ENCODE measurements around the gene HTR1D.

Gene HTR1D

DNA sequence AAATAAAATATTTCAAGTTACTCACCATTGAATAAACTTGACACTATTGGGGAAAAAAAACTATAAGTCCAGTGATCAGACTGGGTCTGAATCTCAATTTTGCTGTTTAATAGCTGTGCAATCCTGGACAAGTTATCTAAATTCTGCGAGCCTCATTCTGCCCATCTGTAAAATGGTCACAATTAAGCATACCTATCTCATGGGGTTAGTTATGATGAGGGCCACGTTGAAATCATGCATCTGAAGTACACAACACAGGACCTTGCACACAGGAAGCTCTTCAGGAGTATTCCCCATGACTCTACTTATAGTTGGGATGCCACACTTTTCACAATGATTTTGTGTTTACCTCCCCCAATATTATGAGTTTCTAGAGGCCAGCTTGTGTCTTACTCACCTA is 3.8 kb upstream of the HTR1D start:
- H3K27ac ChIP-seq (ENCODE audit: low read length): no peak overlapping the region
- no peak for DNase-seq (ENCODE audit: low read depth, low spot score)
- no peaks in the 10 kb centered on the region for H3K9me3 ChIP-seq (ENCODE audit: control insufficient read depth, insufficient read depth, low read length)
- no peaks in the 10 kb centered on the region for H3K36me3 ChIP-seq (ENCODE audit: control insufficient read depth, insufficient read depth, low read length)
- WGBS (ENCODE audit: insufficient coverage, insufficient read length): no CpG with 5 or more reads among the region's 2 CpGs
- peaks cover under 1% of the 10 kb centered on the region; the same call in 1 of the 2 replicates for H3K4me1 ChIP-seq (ENCODE audit: control insufficient read depth, insufficient read depth, low read length)
- no peak overlapping the region for H3K4me3 ChIP-seq (ENCODE audit: low read length)
- H3K27me3 ChIP-seq (ENCODE audit: control insufficient read depth, insufficient read depth, low read length): no peaks in the 10 kb centered on the region

DNA sequence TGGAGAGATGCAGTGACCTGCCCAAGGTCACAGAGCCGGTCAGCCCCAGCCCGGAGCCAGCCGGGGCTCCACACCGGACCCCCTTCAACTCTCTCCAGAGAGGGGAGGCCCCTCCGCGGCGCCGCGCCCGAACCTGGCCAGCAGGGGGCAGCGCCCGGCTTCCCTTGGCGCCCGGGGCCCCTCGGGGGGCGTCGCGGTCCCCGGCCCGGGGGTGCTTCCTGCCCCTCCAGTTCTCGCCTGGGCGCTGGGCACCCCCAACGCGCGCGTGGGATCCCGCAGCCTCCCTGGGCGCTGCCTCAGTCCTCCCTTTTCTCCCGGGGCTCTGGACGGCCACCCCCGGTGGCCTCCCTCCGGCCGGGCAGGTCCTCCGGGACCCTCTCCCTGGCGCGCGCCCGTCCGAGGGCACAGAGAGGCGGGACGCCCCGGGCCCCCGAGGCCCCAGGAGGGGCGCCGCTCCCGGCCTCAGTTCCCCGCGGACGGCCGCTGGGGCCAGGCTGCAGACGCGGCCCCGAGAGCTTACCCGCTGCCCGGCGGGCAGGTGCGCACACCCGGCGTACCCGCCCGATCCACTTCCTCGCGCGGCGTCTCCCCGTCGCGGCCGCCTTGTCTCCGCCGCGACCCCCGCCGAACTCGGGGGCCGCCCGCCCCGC is 406 bp downstream of the HTR1D start:
- H3K9me3 ChIP-seq (ENCODE audit: control insufficient read depth, insufficient read depth, low read length): no peaks in the 10 kb centered on the region
- peaks cover 4% of the 10 kb centered on the region; the same call in 1 of the 2 replicates for H3K4me1 ChIP-seq (ENCODE audit: control insufficient read depth, insufficient read depth, low read length)
- no peak overlapping the region for H3K27ac ChIP-seq (ENCODE audit: low read length)
- no peaks in the 10 kb centered on the region for H3K27me3 ChIP-seq (ENCODE audit: control insufficient read depth, insufficient read depth, low read length)
- H3K4me3 ChIP-seq (ENCODE audit: low read length): peak overlapping the region; percentile 84
- H3K36me3 ChIP-seq (ENCODE audit: control insufficient read depth, insufficient read depth, low read length): no peaks in the 10 kb centered on the region
- no peak for DNase-seq (ENCODE audit: low read depth, low spot score)
- no CpG with 5 or more reads among the region's 78 CpGs for WGBS (ENCODE audit: insufficient coverage, insufficient read length)

DNA sequence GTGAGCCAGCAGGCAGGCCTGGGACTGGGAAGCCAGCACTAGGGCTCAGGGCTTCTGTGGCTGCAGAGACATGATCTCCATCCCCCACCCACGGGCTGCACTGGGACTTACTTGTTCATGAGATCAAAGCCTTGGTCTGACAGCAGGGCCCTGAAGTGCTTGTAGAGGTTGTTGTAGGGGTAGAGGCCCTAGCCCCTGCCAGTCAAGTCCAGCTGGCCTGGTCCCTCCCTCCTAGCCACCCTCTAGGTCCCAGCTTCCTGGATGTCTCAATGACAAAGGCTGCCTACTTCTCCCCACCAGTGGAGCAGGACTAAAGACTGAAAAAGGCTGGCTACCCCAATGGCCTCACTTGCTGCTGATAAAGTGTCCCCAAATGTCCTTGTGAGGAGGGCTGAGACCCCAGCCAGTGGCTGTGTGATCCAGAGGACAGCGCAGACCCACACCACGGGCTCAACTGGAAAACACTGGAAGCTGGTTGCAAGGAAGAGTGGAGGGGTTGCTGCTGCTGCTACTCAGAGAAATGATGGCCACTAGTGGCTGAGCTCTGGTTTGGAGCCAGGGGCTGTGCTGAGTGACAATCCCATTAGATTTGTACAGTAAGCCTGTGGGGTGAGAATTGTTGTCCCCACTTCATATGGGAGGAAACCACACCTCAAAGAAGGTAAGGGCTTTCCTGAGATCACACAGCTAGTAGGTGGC is 1.4 kb downstream of the HTR1D start:
- Histone ChIP-seq H3K27ac (ENCODE audit: low read length) (no peak overlapping the region), H3K4me1 (ENCODE audit: control insufficient read depth, insufficient read depth, low read length) (peaks cover 4% of the 10 kb centered on the region; the same call in 1 of the 2 replicates), H3K4me3 (ENCODE audit: low read length) (no peak overlapping the region), H3K9me3 (ENCODE audit: control insufficient read depth, insufficient read depth, low read length) (no peaks in the 10 kb centered on the region), H3K36me3 (ENCODE audit: control insufficient read depth, insufficient read depth, low read length) (no peaks in the 10 kb centered on the region), H3K27me3 (ENCODE audit: control insufficient read depth, insufficient read depth, low read length) (no peaks in the 10 kb centered on the region)
- no CpG with 5 or more reads among the region's 3 CpGs for WGBS (ENCODE audit: insufficient coverage, insufficient read length)
- DNase-seq (ENCODE audit: low read depth, low spot score): no peak

DNA sequence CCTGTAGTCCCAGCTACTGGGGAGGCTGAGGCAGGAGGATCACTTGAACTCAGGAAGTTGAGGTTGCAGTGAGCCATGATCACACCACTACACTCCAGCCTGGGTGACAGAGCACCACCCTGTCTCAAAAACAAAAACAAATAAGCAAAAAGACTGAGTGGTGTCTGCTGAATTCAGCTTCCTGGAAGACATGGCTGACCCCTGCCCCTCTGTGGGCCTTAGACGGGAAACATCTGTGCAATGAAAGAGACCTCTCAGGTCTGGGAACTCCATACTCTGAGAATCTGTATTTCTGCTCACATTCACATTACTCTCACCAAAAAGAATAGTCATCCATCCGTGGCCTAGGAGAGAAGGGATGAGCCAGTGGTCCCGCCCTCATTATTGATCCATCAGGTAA is 2.0 kb downstream of the HTR1D start:
- Histone ChIP-seq H3K27ac (ENCODE audit: low read length) (no peak overlapping the region), H3K4me1 (ENCODE audit: control insufficient read depth, insufficient read depth, low read length) (peaks cover 4% of the 10 kb centered on the region; the same call in 1 of the 2 replicates), H3K9me3 (ENCODE audit: control insufficient read depth, insufficient read depth, low read length) (no peaks in the 10 kb centered on the region), H3K4me3 (ENCODE audit: low read length) (no peak overlapping the region), H3K27me3 (ENCODE audit: control insufficient read depth, insufficient read depth, low read length) (no peaks in the 10 kb centered on the region), H3K36me3 (ENCODE audit: control insufficient read depth, insufficient read depth, low read length) (no peaks in the 10 kb centered on the region)
- no peak for DNase-seq (ENCODE audit: low read depth, low spot score)
- WGBS (ENCODE audit: insufficient coverage, insufficient read length): no CpG with 5 or more reads among the region's 3 CpGs

DNA sequence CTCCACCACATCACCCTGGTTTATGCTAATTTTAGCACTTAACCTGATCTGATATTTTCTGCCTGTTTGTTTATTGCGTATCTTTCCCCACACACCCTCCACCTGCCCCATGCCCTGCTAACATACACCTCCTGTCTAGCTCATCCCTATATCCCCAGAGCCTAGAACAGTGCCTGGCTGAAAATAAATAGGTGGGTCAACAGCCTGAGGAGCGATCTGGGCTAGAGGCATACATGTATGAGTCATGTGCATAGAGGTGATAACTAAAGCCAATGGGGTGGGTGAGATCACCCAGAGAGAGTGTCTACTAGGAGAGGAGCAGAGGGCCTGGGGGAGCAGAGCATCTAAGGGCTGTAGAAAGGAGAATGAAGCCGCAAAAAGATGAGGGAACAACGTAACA is 2.7 kb downstream of the HTR1D start:
- no CpG with 5 or more reads among the region's 4 CpGs for WGBS (ENCODE audit: insufficient coverage, insufficient read length)

DNA sequence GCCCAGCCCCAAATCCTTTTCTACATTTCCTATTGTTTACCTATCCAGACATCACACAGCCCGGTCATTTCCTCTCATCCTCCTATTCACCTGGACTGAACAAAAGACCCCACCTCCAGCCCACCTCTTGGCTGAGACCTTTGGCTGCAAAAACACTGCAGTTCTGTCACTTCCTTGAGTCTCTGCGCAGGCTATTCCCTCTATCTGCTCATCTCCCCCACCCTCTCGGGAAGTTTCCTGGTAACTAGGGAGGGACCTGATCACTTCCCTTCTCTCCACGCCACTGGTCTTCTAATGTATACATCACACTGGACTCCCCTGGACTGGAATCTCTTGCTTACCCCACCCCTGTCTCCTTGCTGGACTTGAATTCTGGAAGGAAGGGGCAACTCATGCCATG is 5.3 kb downstream of the HTR1D start:
- H3K9me3 ChIP-seq (ENCODE audit: control insufficient read depth, insufficient read depth, low read length): no peaks in the 10 kb centered on the region
- WGBS (ENCODE audit: insufficient coverage, insufficient read length): no CpG with 5 or more reads among the region's 4 CpGs
- H3K4me3 ChIP-seq (ENCODE audit: low read length): no peak overlapping the region
- H3K27ac ChIP-seq (ENCODE audit: low read length): no peak overlapping the region
- peaks cover 4% of the 10 kb centered on the region; the same call in 1 of the 2 replicates for H3K4me1 ChIP-seq (ENCODE audit: control insufficient read depth, insufficient read depth, low read length)
- no peaks in the 10 kb centered on the region for H3K36me3 ChIP-seq (ENCODE audit: control insufficient read depth, insufficient read depth, low read length)
- DNase-seq (ENCODE audit: low read depth, low spot score): no peak
- no peaks in the 10 kb centered on the region for H3K27me3 ChIP-seq (ENCODE audit: control insufficient read depth, insufficient read depth, low read length)

More for the DNA sequence above, 2.7 kb downstream of the HTR1D start:
- Histone ChIP-seq H3K4me1 (ENCODE audit: control insufficient read depth, insufficient read depth, low read length) (peaks cover 4% of the 10 kb centered on the region; the same call in 1 of the 2 replicates), H3K27ac (ENCODE audit: low read length) (no peak overlapping the region), H3K36me3 (ENCODE audit: control insufficient read depth, insufficient read depth, low read length) (no peaks in the 10 kb centered on the region), H3K27me3 (ENCODE audit: control insufficient read depth, insufficient read depth, low read length) (no peaks in the 10 kb centered on the region), H3K9me3 (ENCODE audit: control insufficient read depth, insufficient read depth, low read length) (no peaks in the 10 kb centered on the region), H3K4me3 (ENCODE audit: low read length) (no peak overlapping the region)
- no peak for DNase-seq (ENCODE audit: low read depth, low spot score)

DNA sequence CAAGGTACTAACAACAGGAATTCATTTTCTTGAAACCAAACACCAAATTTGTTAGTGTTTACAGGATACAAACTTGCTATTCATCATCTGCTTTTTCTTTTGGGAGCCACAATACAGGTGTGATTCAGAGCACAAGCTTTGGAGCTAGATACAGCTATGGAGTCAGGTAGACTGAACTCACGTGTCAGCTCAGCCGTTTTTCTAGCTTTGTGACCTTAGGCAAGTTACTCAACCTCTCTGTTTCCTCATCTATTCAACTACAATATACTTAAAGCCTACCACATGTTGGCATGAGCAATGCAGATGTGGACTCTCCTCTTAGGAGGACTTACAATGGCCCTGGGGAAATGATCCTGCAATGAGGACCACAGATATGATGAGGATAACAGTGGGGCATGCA is 6.3 kb downstream of the HTR1D start:
- WGBS (ENCODE audit: insufficient coverage, insufficient read length): no CpG with 5 or more reads among the region's 2 CpGs

DNA sequence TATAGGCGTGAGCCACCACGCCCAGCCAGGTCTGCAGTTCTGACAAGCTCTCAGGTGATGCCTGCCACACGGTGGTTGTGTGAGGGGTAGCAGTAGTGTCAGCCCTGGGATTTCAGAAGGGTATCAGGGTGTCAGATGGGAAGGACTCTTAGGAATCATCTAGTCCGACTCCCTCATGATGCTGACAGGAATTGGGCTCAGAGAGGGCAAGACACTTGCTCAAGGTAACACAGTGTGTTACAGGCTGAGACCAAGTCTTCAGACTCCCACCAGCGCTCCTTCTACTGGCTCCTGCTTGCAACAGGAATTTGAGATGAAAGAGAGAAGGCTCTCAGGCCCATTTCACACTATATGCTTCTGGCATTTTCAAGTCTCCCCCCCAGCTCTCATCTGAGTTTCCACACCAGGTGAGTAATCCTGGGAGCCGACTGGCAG is 6.9 kb downstream of the HTR1D start:
- no CpG with 5 or more reads among the region's 6 CpGs for WGBS (ENCODE audit: insufficient coverage, insufficient read length)
- no peak for DNase-seq (ENCODE audit: low read depth, low spot score)
- Histone ChIP-seq H3K27ac (ENCODE audit: low read length) (no peak overlapping the region), H3K4me3 (ENCODE audit: low read length) (no peak overlapping the region), H3K4me1 (ENCODE audit: control insufficient read depth, insufficient read depth, low read length) (no peaks in the 10 kb centered on the region), H3K27me3 (ENCODE audit: control insufficient read depth, insufficient read depth, low read length) (no peaks in the 10 kb centered on the region), H3K36me3 (ENCODE audit: control insufficient read depth, insufficient read depth, low read length) (no peaks in the 10 kb centered on the region), H3K9me3 (ENCODE audit: control insufficient read depth, insufficient read depth, low read length) (no peaks in the 10 kb centered on the region)

More for the DNA sequence above, 6.3 kb downstream of the HTR1D start:
- Histone ChIP-seq H3K9me3 (ENCODE audit: control insufficient read depth, insufficient read depth, low read length) (no peaks in the 10 kb centered on the region), H3K4me3 (ENCODE audit: low read length) (no peak overlapping the region), H3K36me3 (ENCODE audit: control insufficient read depth, insufficient read depth, low read length) (no peaks in the 10 kb centered on the region), H3K27ac (ENCODE audit: low read length) (no peak overlapping the region), H3K4me1 (ENCODE audit: control insufficient read depth, insufficient read depth, low read length) (peaks cover 2% of the 10 kb centered on the region; the same call in 1 of the 2 replicates), H3K27me3 (ENCODE audit: control insufficient read depth, insufficient read depth, low read length) (no peaks in the 10 kb centered on the region)
- DNase-seq (ENCODE audit: low read depth, low spot score): no peak

DNA sequence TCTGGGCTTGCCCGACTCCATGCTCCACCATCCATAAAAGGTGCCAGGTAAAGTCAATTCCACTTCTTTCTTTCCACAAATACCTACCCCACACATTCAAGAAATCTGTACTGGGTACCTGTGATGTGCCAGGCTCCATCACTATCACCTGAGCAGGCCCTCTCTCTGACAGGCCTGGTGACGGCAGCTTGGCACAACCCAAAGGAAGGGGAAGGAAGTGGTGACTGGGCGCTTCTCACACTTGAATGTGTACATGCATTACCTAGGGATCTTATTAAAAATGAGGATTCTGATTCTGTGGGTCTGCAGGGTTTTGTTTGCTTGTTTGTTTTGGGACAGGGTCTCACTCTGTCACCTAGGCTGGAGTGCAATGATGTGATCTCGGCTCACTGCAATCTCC is 7.5 kb downstream of the HTR1D start:
- no CpG with 5 or more reads among the region's 4 CpGs for WGBS (ENCODE audit: insufficient coverage, insufficient read length)
- Histone ChIP-seq H3K4me3 (ENCODE audit: low read length) (no peak overlapping the region), H3K27me3 (ENCODE audit: control insufficient read depth, insufficient read depth, low read length) (no peaks in the 10 kb centered on the region), H3K9me3 (ENCODE audit: control insufficient read depth, insufficient read depth, low read length) (no peaks in the 10 kb centered on the region), H3K36me3 (ENCODE audit: control insufficient read depth, insufficient read depth, low read length) (no peaks in the 10 kb centered on the region), H3K27ac (ENCODE audit: low read length) (no peak overlapping the region), H3K4me1 (ENCODE audit: control insufficient read depth, insufficient read depth, low read length) (no peaks in the 10 kb centered on the region)
- DNase-seq (ENCODE audit: low read depth, low spot score): no peak

DNA sequence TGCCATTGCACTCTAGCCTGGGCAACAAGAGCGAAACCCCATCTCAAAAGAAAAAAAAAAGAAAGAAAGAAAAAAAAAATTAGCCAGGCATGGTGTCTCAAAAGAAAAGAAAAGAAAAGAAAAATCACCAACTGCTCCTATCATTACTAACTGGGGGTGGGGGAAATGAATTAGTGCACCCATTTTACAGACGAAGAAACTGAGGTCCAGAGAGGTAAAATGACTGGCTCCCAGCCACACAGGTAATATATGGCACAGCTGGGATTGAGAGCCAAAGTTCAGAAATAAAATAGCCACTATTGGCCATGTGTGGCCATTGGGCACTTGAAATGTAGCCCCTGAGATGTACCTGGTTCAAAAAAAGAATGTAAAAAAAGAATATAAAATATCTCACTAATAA is 8.8 kb downstream of the HTR1D start:
- Histone ChIP-seq H3K27me3 (ENCODE audit: control insufficient read depth, insufficient read depth, low read length) (no peaks in the 10 kb centered on the region), H3K4me3 (ENCODE audit: low read length) (no peak overlapping the region), H3K9me3 (ENCODE audit: control insufficient read depth, insufficient read depth, low read length) (no peaks in the 10 kb centered on the region), H3K36me3 (ENCODE audit: control insufficient read depth, insufficient read depth, low read length) (no peaks in the 10 kb centered on the region), H3K27ac (ENCODE audit: low read length) (no peak overlapping the region), H3K4me1 (ENCODE audit: control insufficient read depth, insufficient read depth, low read length) (no peaks in the 10 kb centered on the region)
- DNase-seq (ENCODE audit: low read depth, low spot score): no peak
- WGBS (ENCODE audit: insufficient coverage, insufficient read length): no CpG with 5 or more reads among the region's 2 CpGs

Data from iPS DF 6.9 (cell line).